ENCODE measurements around the gene TMEM266.
A peak's percentile ranks its signal among the peaks of the same experiment; 100 is the strongest.
"Not testable (repeated sequence)": the region's sequence is repeated elsewhere in the genome, so short reads cannot be mapped to it uniquely, and the experiment has no call there.

Gene TMEM266

DNA sequence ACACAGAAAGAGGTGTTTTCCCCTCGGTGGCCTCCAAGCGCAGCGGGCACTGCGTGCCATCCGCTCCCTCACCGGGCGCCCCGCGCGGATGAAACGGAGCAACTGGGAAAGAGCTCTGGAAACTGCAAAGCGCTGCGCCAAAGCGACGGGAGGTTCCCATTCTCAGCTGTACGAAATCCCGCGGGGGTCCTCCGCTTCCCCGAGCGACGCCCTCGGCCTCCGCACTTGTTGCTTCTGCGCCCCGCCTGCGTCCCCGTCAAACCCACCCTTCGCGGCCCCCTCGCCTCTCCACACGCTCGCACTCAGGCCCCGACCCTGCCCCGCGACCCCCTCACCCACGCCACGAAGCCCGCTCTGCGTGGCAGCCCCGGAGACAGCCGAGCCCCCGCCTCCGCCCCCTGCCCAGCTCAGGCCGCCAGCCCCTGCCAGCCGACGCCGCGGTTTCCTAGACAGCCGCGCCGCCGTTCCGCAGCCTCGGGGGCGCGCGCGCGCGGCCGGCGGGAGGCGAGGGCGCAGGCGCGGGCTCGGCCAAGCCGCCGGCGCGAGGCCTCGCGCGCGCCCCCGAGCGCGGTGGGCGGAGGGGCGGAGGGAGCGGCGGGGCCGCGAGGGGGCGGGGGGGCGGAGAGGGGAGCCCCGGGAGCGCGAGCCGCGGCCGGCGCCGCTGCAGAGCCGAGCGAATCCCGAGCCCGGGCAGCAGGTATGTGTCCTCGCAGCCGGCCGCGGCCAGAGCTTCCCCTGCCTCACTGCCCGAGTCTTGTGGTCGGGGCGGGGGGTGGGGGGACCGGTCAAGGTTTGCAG lies at the start of gene TMEM266:
TMEM266 (plus strand) TSS at position 666 of the 798 bp plus-strand sequence. CDS start 74,279 bp downstream, outside the sequence.
- DNase-seq (ENCODE audit: extremely low spot score, insufficient read length, low read depth), result peak; percentile 44
- no peak for FAIRE-seq

DNA sequence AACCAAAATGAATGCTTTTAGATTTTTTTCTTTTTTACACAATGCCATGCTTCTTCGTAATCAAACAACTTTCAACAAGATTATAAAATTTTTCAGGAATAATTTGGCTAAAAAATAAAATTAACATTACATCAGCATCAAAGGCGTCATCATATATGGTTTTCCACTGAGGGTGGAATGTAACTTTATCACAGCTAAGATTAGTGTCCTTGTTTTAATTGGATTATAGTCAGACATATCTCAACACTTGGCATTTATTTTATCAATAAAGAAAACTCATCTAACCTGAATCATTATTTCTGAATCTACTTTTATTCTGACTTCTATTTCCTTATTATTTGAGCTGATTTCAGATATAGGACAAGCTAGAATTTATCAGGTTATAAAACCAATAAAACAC lies 49.2 kb upstream of the TMEM266 start:
- DNase-seq (ENCODE audit: extremely low spot score, insufficient read length, low read depth) (no peak), FAIRE-seq (no peak)

- no peak for FAIRE-seq
- no peak for DNase-seq (ENCODE audit: extremely low spot score, insufficient read length, low read depth)
These were observed 47.9 kb upstream of the TMEM266 start, which contains the start of gene NRG4 for GRCh38 chr15:76011627-76012551. Gene NRG4, minus strand, starts transcription at chr15:76012424. Its CDS starts 1,194 bp downstream, at chr15:76011230.

DNA sequence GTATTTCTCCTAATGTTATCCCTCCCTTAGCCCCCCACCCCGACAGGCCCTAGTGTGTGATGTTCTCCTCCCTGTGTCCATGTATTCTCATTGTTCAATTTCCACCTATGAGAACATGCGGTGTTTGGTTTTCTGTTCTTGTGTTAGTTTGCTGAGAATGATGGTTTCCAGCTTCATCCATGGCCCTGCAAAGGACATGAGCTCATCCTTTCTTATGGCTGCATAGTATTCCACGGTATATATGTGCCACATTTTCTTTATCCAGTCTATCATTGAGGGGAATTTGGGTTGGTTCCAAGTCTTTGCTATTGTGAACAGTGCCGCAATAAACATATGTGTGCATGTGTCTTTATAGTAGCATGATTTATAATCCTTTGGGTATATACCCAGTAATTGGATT lies 46.3 kb upstream of the TMEM266 start:
- not testable (repeated sequence) for FAIRE-seq; DNase-seq (ENCODE audit: extremely low spot score, insufficient read length, low read depth)

DNA sequence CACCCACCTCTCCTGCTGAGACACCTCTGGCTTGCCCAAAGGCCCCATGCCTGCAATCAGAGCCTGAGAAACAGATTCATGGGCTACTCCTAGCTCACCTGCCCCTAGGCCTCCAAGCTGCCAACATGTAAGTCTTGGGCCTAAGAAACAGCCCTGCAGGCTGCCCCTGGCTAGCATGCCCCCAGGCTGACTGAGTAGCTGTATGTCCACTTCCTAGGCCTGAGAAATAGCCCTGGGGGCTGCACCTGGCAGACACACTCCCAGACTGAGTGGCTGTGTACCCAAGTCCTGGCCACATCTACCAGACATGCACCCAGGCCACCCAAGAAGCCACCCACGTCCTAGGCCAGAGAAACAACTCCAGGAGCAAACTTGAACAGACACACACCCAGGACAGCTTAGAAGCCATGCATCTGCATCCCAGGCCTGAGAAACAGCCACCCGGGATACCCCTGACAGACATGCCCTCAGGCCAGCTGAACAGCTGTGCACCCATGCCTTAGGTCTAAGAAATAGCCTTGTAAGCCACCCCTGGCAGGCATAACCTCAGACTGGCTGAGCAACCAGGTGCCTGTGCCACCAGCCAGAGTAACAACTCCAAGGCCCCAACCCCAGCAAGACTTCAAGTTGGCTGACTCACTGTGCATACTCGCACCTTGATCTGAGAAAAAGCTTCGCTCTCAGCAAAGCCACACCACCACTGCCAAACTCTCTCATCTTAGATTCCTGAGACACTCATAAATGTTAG lies 35.6 kb upstream of the TMEM266 start:
- FAIRE-seq, result no peak
- no peak for DNase-seq (ENCODE audit: extremely low spot score, insufficient read length, low read depth)

- no peak for DNase-seq (ENCODE audit: extremely low spot score, insufficient read length, low read depth)
- no peak for FAIRE-seq
These were observed 27.7 kb upstream of the TMEM266 start for GRCh38 chr15:76032046-76032445.

DNA sequence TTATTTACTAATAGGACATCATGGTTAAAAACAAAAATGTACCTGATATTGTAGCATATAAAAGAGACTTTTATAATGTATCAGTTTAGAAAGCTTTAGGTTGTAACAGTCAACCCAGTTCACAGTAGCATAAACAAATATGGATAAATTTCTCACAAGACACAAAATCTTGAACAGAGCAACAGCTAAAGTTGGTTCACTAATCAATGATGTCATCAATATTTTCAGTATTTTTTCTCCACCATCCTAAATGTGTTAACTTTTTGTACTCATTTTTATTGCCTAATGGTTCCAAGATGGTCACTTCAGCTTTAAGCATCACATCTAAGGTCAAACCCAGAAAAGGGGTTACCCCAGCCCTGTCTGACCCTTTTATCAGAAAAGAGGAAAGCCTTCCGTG lies 26.3 kb upstream of the TMEM266 start:
- DNase-seq (ENCODE audit: extremely low spot score, insufficient read length, low read depth) (no peak), FAIRE-seq (no peak)

GRCh38 chr15:76034111-76034510 lies 25.7 kb upstream of the TMEM266 start:
- FAIRE-seq, result no peak

GRCh38 chr15:76035593-76035992 lies 24.2 kb upstream of the TMEM266 start:
- DNase-seq (ENCODE audit: extremely low spot score, insufficient read length, low read depth) (no peak), FAIRE-seq (no peak)

More at GRCh38 chr15:76034111-76034510, 25.7 kb upstream of the TMEM266 start:
- DNase-seq (ENCODE audit: extremely low spot score, insufficient read length, low read depth), result no peak

GRCh38 chr15:76038512-76038911 lies 21.3 kb upstream of the TMEM266 start:
- no peak for FAIRE-seq

GRCh38 chr15:76054201-76054600 lies 5.6 kb upstream of the TMEM266 start:
- not testable (repeated sequence) for FAIRE-seq; DNase-seq (ENCODE audit: extremely low spot score, insufficient read length, low read depth)

More at GRCh38 chr15:76038512-76038911, 21.3 kb upstream of the TMEM266 start:
- DNase-seq (ENCODE audit: extremely low spot score, insufficient read length, low read depth), result no peak

DNA sequence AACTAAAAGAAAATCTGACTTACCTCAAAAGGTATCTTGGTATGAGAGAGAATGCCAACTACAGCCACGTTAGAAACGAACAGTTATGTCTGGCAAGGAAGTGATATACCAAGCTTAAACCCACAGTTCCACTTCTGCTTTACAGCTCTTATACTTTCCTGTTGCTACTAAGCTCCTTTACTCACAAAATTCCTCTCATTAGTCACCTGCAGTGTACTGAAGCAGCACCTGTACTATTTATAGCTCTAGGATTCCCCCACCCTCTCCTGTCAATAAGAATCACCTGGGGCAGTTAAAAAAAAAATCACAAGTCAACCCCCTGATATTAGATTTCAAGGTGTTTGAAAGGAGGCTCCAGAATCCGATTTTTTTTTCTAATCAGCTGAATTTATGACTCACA lies 2.9 kb upstream of the TMEM266 start:
- DNase-seq (ENCODE audit: extremely low spot score, insufficient read length, low read depth), result no peak
- peak; percentile 82 for FAIRE-seq

GRCh38 chr15:76057332-76058000 lies 2.3 kb upstream of the TMEM266 start:
- FAIRE-seq (no peak), DNase-seq (ENCODE audit: extremely low spot score, insufficient read length, low read depth) (no peak)

DNA sequence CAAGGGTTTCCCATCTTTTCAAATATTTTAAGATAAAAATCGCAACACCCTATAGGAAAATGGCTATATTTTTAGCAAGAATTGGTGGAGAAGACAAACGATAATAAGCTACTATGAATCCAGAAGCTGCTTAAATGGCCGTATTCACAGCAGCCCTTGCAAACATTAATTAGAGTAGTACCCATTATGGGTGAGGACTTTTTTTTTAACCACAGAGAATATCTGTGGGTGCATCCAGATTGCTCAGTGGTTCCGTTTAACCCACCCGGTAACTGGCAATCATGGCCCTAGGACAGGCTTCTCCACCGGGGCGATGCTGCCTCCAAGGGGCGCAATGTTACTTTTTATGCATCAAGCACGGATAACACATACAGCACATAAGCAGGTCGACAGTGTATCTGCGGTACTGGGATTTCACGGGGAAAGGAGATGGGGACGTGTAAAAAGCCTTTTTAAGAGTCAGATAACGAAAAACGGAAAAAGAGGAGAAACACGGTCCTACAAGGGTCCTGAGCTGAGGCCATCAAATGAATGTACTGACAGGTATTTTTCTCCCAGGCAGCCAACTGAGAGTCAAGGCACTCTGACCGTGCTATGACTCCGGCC lies 968 bp upstream of the TMEM266 start:
- DNase-seq (ENCODE audit: extremely low spot score, insufficient read length, low read depth) (no peak), FAIRE-seq (peak; percentile 68)

GRCh38 chr15:76060118-76060989 lies 569 bp downstream of the TMEM266 start:
- peak; percentile 66 for FAIRE-seq
- DNase-seq (ENCODE audit: extremely low spot score, insufficient read length, low read depth), result no peak

DNA sequence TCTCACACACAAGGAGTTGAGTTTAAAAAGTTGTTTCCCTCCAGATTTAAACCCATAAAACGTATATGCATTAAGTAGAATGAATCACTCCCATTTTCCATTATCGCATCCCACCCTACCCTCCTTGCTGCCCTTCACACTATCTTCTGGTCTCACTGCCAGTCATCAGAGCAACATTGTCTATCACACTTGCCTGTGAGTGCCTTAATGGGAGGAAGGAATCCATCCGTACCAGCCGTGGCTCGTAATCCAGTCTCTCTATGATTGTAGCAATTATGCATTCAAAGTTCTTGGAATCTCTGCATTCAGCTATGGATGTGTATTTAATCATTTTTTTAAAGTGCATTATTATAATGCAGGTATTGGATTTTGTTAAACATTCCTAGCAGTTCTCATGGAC lies 1.9 kb downstream of the TMEM266 start:
- FAIRE-seq (no peak), DNase-seq (ENCODE audit: extremely low spot score, insufficient read length, low read depth) (no peak)

GRCh38 chr15:76062286-76062685 lies 2.5 kb downstream of the TMEM266 start:
- no peak for FAIRE-seq
- no peak for DNase-seq (ENCODE audit: extremely low spot score, insufficient read length, low read depth)

DNA sequence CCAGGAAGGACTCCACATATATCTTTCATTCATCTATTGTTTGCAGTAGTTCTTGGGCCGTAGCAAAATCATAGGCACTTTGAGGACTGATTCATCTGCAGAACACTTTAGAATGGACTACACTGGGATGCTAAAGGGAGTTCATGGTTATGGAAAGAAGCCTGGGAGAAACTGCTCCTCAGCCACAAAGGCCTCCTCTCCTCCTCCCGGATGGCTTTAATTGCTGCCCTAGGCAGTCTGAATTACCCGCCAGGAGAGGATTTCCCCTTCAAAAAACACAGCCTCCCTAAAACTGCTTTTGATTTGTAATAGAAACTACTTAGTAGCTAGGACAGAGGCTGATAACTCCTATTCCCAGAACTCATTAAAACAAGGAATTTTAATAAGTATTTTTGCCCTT lies 4.6 kb downstream of the TMEM266 start:
- FAIRE-seq (no peak), DNase-seq (ENCODE audit: extremely low spot score, insufficient read length, low read depth) (no peak)
